ENCODE data around the gene SPDYE6.

Gene SPDYE6

GRCh38 chr7:102300643-102301221 lies 55.5 kb downstream of the SPDYE6 start:
- peak; percentile 57 for DNase-seq (ENCODE audit: low spot score)
- no peaks in the 10 kb centered on the region for H3K27me3 ChIP-seq (ENCODE audit: insufficient read depth, poor library complexity, severe bottlenecking)
- TF ChIP-seq CTCF (IDR thresholded peaks at IDR 0.05; ENCODE audit: poor library complexity, severe bottlenecking) = no peak
- no peaks in the 10 kb centered on the region for H3K36me3 ChIP-seq (ENCODE audit: low read depth)
- H3K4me1 ChIP-seq (ENCODE audit: insufficient read depth, poor library complexity, severe bottlenecking) = no peaks in the 10 kb centered on the region
- no peak for ATAC-seq (ENCODE audit: low read depth)
- no peak overlapping the region for H3K27ac ChIP-seq (ENCODE audit: poor library complexity, severe bottlenecking)
- no peak overlapping the region for H3K4me3 ChIP-seq (ENCODE audit: severe bottlenecking)
- H3K9me3 ChIP-seq (ENCODE audit: severe bottlenecking) = no peaks in the 10 kb centered on the region

- Histone ChIP-seq H3K36me3 (ENCODE audit: low read depth) (no peaks in the 10 kb centered on the region), H3K27ac (ENCODE audit: poor library complexity, severe bottlenecking) (no peak overlapping the region), H3K4me1 (ENCODE audit: insufficient read depth, poor library complexity, severe bottlenecking) (no peaks in the 10 kb centered on the region), H3K4me3 (ENCODE audit: severe bottlenecking) (no peak overlapping the region), H3K27me3 (ENCODE audit: insufficient read depth, poor library complexity, severe bottlenecking) (no peaks in the 10 kb centered on the region), H3K9me3 (ENCODE audit: severe bottlenecking) (no peaks in the 10 kb centered on the region)
- no peak for TF ChIP-seq CTCF (IDR thresholded peaks at IDR 0.05; ENCODE audit: poor library complexity, severe bottlenecking)
- no peak for DNase-seq (ENCODE audit: low spot score)
- no peak for ATAC-seq (ENCODE audit: low read depth)
Observed at GRCh38 chr7:102297487-102298218, 58.6 kb downstream of the SPDYE6 start.

GRCh38 chr7:102296514-102296913 lies 59.7 kb downstream of the SPDYE6 start:
- ATAC-seq (ENCODE audit: low read depth) (no peak), DNase-seq (ENCODE audit: low spot score) (no peak)
- Histone ChIP-seq H3K4me1 (ENCODE audit: insufficient read depth, poor library complexity, severe bottlenecking) (no peaks in the 10 kb centered on the region), H3K9me3 (ENCODE audit: severe bottlenecking) (no peaks in the 10 kb centered on the region), H3K36me3 (ENCODE audit: low read depth) (no peaks in the 10 kb centered on the region), H3K4me3 (ENCODE audit: severe bottlenecking) (no peak overlapping the region), H3K27ac (ENCODE audit: poor library complexity, severe bottlenecking) (no peak overlapping the region), H3K27me3 (ENCODE audit: insufficient read depth, poor library complexity, severe bottlenecking) (no peaks in the 10 kb centered on the region)
- TF ChIP-seq CTCF (IDR thresholded peaks at IDR 0.05; ENCODE audit: poor library complexity, severe bottlenecking) = no peak

GRCh38 chr7:102296179-102296438 lies 60.1 kb downstream of the SPDYE6 start:
- H3K9me3 ChIP-seq (ENCODE audit: severe bottlenecking) = no peaks in the 10 kb centered on the region
- no peak overlapping the region for H3K4me3 ChIP-seq (ENCODE audit: severe bottlenecking)
- DNase-seq (ENCODE audit: low spot score) (no peak), ATAC-seq (ENCODE audit: low read depth) (no peak)
- H3K4me1 ChIP-seq (ENCODE audit: insufficient read depth, poor library complexity, severe bottlenecking) = no peaks in the 10 kb centered on the region
- TF ChIP-seq CTCF (IDR thresholded peaks at IDR 0.05; ENCODE audit: poor library complexity, severe bottlenecking) = no peak
- H3K36me3 ChIP-seq (ENCODE audit: low read depth) = no peaks in the 10 kb centered on the region
- no peaks in the 10 kb centered on the region for H3K27me3 ChIP-seq (ENCODE audit: insufficient read depth, poor library complexity, severe bottlenecking)
- no peak overlapping the region for H3K27ac ChIP-seq (ENCODE audit: poor library complexity, severe bottlenecking)
